Thyroid gland (tissue), 4 donors: ENCODE data around the gene HES1.

Experiments
- POLR2A ChIP-seq, 2 donors: fragments of 450-650 bp; IDR thresholded peaks; one replicate each; pipeline ENCODE4 v1.6.1; 2017; ENCODE audit warnings: antibody characterized with exemption in 2 of 2, mild to moderate bottlenecking in 2 of 2, moderate library complexity in 1 of 2
- TF ChIP-seq, protein P1 (sequence below), 6 experiments: fragments of 200-600 bp in 3 of 6; fragments of 450-650 bp in 3 of 6; sonication (generic) in 3 of 6; IDR thresholded peaks; one replicate each; pipeline ENCODE4 v1.5.1; 2016 to 2019; ENCODE audit warnings: antibody characterized with exemption in 6 of 6, mild to moderate bottlenecking in 2 of 6, inconsistent platforms in 1 of 6, moderate library complexity in 1 of 6

DNA sequence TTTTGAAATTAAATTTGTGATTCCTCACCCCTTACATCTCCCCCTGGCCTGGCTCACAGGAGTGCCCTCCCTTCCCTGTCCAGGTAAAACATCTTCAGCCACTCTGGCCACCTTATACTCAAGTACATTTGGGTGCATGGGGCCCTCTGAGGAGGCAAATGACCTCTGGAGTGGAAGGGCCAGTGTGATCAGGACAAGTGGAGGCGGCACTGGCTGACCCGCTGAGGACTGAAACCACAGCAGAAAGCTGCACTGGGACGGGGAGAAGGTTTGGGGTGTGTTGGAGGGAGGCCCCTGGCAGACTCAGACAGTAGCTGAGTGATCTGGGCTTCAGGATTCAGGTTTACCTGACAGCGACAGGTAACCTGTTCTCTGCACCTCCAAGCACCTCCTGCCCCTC is 24.2 kb downstream of the HES1 start:
- TF ChIP-seq, protein P1, sequence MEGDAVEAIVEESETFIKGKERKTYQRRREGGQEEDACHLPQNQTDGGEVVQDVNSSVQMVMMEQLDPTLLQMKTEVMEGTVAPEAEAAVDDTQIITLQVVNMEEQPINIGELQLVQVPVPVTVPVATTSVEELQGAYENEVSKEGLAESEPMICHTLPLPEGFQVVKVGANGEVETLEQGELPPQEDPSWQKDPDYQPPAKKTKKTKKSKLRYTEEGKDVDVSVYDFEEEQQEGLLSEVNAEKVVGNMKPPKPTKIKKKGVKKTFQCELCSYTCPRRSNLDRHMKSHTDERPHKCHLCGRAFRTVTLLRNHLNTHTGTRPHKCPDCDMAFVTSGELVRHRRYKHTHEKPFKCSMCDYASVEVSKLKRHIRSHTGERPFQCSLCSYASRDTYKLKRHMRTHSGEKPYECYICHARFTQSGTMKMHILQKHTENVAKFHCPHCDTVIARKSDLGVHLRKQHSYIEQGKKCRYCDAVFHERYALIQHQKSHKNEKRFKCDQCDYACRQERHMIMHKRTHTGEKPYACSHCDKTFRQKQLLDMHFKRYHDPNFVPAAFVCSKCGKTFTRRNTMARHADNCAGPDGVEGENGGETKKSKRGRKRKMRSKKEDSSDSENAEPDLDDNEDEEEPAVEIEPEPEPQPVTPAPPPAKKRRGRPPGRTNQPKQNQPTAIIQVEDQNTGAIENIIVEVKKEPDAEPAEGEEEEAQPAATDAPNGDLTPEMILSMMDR (IDR thresholded peaks at IDR 0.05): no peak
- no peak for TF ChIP-seq POLR2A (IDR thresholded peaks at IDR 0.05)
